DND-41 (cell line): ENCODE results near the gene IGFBP2.

Experiments
- CTCF ChIP-seq: IDR thresholded peaks from 2 replicates; pipeline ENCODE4 v1.5.1; 2012; ENCODE audit warnings: borderline replicate concordance, low read length, moderate library complexity, mild to moderate bottlenecking; ENCODE audit not compliant: poor library complexity, severe bottlenecking; ENCODE audit errors: extremely low read depth
- EZH2 ChIP-seq: IDR thresholded peaks from 3 replicates; pipeline ENCODE4 v1.6.1; 2012; ENCODE audit warnings: borderline replicate concordance, low read depth, mild to moderate bottlenecking, moderate library complexity, low read length, inconsistent platforms; ENCODE audit not compliant: severe bottlenecking

- TF ChIP-seq CTCF = no peak
- no peak for TF ChIP-seq EZH2
Observed at GRCh38 chr2:216660496-216660895, 27.3 kb downstream of the IGFBP2 start.
